Body of pancreas (tissue), 4 donors: Measurements from ENCODE around the gene HNRNPA0.

Experiments
- CTCF ChIP-seq, 7 experiments: fragments of 450-650 bp in 4 of 7; fragments of 200-600 bp in 3 of 7; sonication (generic) in 3 of 7; IDR thresholded peaks; one replicate each; pipeline ENCODE4 v1.5.1; 2016 to 2019; ENCODE audit warnings: antibody characterized with exemption in 7 of 7
- POLR2A ChIP-seq, 3 donors: fragments of 450-650 bp; IDR thresholded peaks; one replicate each; pipeline ENCODE4 v1.6.1; 2016; ENCODE audit warnings: antibody characterized with exemption in 3 of 3, mild to moderate bottlenecking in 2 of 3

GRCh38 chr5:137743031-137743640, 11.0 kb downstream of the HNRNPA0 start:
- TF ChIP-seq CTCF (IDR thresholded peaks at IDR 0.05) = peak; percentile 28 to 78 (median 70)
- no peak for TF ChIP-seq POLR2A (IDR thresholded peaks at IDR 0.05)
